A549 (cell line): Measurements from ENCODE around the gene FAM47E. TPM values are rescaled to one million over a fixed set of nuclear protein-coding genes. Genes with fewer than 3 reads are reported as not detected.

ENCODE experiments used
- ATAC-seq, 2 experiments: fragments of 200-7000 bp in 1 of 2; fragments of >200 bp in 1 of 2; cut with Nextera tagmentation in 1 of 2; cut with Tn5 transposase in 1 of 2; 3 replicates each; pipeline versions ENCODE4 v1.8.0 to v1.9.1; 2018 to 2020; ENCODE audit warnings: mild to moderate bottlenecking in 1 of 2, moderate library complexity in 1 of 2
- CTCF ChIA-PET: fragments of 300-600 bp; sonication (Branson Sonifier 250); formaldehyde crosslinking; extraction: SDS; loops from one replicate; lab custom pipeline; 2021; ENCODE audit warnings: antibody characterized with exemption, inconsistent platforms; lab: Yijun Ruan, JAX
- POLR2A ChIA-PET: fragments of 350-600 bp; formaldehyde crosslinking; extraction: SDS; loops from one replicate; lab custom pipeline; 2021; ENCODE audit warnings: antibody characterized with exemption, inconsistent platforms; lab: Yijun Ruan, JAX
- DNase-seq, 2 experiments: peaks; one replicate each; pipeline versions ENCODE4 v3.0.0 to v3.0.0-alpha.2; 2011 to 2016; ENCODE audit warnings: low read depth in 1 of 2, low spot score in 1 of 2
- FAIRE-seq: peaks from 2 replicates; lab custom pipeline; 2011; peaks lifted over from hg19 to GRCh38; lab: Jason Lieb, UNC
- H3K27ac ChIP-seq, 2 experiments: fragments of >200 bp; sonication (Bioruptor Twin); formaldehyde crosslinking; 3 replicates each; pipeline ENCODE4 v1.5.1; 2016 to 2017
- H3K4me1 ChIP-seq: fragments of >200 bp; sonication (Bioruptor Twin); formaldehyde crosslinking; 3 replicates; pipeline ENCODE4 v1.6.1; 2016
- H3K4me2 ChIP-seq: fragments of >200 bp; sonication (Bioruptor Twin); formaldehyde crosslinking; 3 replicates; pipeline ENCODE4 v1.6.1; 2016
- H3K4me3 ChIP-seq: fragments of >200 bp; sonication (Bioruptor Twin); formaldehyde crosslinking; 3 replicates; pipeline ENCODE4 v1.5.1; 2016
- H3K9me3 ChIP-seq: fragments of >200 bp; sonication (Bioruptor Twin); formaldehyde crosslinking; 3 replicates; pipeline ENCODE4 v1.6.1; 2016
- ATOH8 ChIP-seq: fragments of 250-450 bp; sonication (Bioruptor Pico); IDR thresholded peaks from 2 replicates; pipeline ENCODE4 v1.5.0; 2020; ENCODE audit warnings: low read depth, mild to moderate bottlenecking, moderate library complexity
- CBX2 ChIP-seq: fragments of 200-600 bp; sonication (generic); IDR thresholded peaks from 2 replicates; pipeline ENCODE4 v1.6.1; 2016; ENCODE audit warnings: low read depth, mild to moderate bottlenecking, borderline replicate concordance
- CEBPB ChIP-seq, 2 experiments: fragments of >200 bp in 1 of 2; sonication (Bioruptor Twin) in 1 of 2; formaldehyde crosslinking in 1 of 2; IDR thresholded peaks; 2 replicates each; pipeline ENCODE4 v1.6.1; 2012 to 2016
- CHD2 ChIP-seq: fragments of 150-350 bp; IDR thresholded peaks from 2 replicates; pipeline ENCODE4 v1.6.1; 2014; ENCODE audit warnings: low read length; ENCODE audit not compliant: partially characterized antibody
- EHF ChIP-seq: fragments of 250-450 bp; sonication (Bioruptor Pico); IDR thresholded peaks from 2 replicates; pipeline ENCODE4 v1.5.0; 2020; ENCODE audit warnings: mild to moderate bottlenecking
- EP300 ChIP-seq, 2 experiments: fragments of >200 bp; sonication (Bioruptor Twin); formaldehyde crosslinking; IDR thresholded peaks; 2 replicates in 1 of 2; 3 replicates in 1 of 2; pipeline ENCODE4 v1.6.1; 2016 to 2017
- ESRRA ChIP-seq: fragments of 150-350 bp; IDR thresholded peaks from 2 replicates; pipeline ENCODE4 v1.6.1; 2014; ENCODE audit warnings: mild to moderate bottlenecking, low read length, borderline replicate concordance
- FOSB ChIP-seq: fragments of 250-450 bp; sonication (Bioruptor Pico); IDR thresholded peaks from 2 replicates; pipeline ENCODE4 v1.5.0; 2020; ENCODE audit warnings: mild to moderate bottlenecking, moderate library complexity
- FOXS1 ChIP-seq: fragments of 250-450 bp; sonication (Bioruptor Pico); IDR thresholded peaks from 2 replicates; pipeline ENCODE4 v1.5.0; 2020; ENCODE audit warnings: mild to moderate bottlenecking, moderate library complexity
- GATA3 ChIP-seq: IDR thresholded peaks from 2 replicates; pipeline ENCODE4 v1.6.1; 2012; ENCODE audit warnings: borderline replicate concordance
- HES2 ChIP-seq: fragments of >200 bp; sonication (Bioruptor Twin); formaldehyde crosslinking; IDR thresholded peaks from 2 replicates; pipeline ENCODE4 v1.6.1; 2016
- HOXB5 ChIP-seq: fragments of 250-450 bp; sonication (Bioruptor Pico); IDR thresholded peaks from 2 replicates; pipeline ENCODE4 v1.5.0; 2020; ENCODE audit warnings: mild to moderate bottlenecking, moderate library complexity
- JUN ChIP-seq, 2 experiments: fragments of >200 bp; sonication (Bioruptor Twin); formaldehyde crosslinking; IDR thresholded peaks; 2 replicates in 1 of 2; 3 replicates in 1 of 2; pipeline ENCODE4 v1.6.1; 2016 to 2017
- JUNB ChIP-seq: fragments of >200 bp; sonication (Bioruptor Twin); formaldehyde crosslinking; IDR thresholded peaks from 2 replicates; pipeline ENCODE4 v1.6.1; 2016
- MAFK ChIP-seq: fragments of 450-650 bp; IDR thresholded peaks from 2 replicates; pipeline ENCODE4 v1.6.1; 2014; ENCODE audit not compliant: partially characterized antibody
- MAZ ChIP-seq: fragments of 150-350 bp; IDR thresholded peaks from 2 replicates; pipeline ENCODE4 v1.6.1; 2014; ENCODE audit warnings: antibody characterized with exemption, low read depth, low read length, borderline replicate concordance
- NPAS2 ChIP-seq: fragments of 250-450 bp; sonication (Bioruptor Pico); IDR thresholded peaks from 2 replicates; pipeline ENCODE4 v1.8.0; 2022; ENCODE audit warnings: mild to moderate bottlenecking, moderate library complexity, borderline replicate concordance
- NR3C1 ChIP-seq: fragments of >200 bp; sonication (Bioruptor Twin); formaldehyde crosslinking; IDR thresholded peaks from 3 replicates; pipeline ENCODE4 v1.6.1; 2017
- PHF8 ChIP-seq: fragments of 200-600 bp; sonication (generic); IDR thresholded peaks from 2 replicates; pipeline ENCODE4 v1.6.1; 2016; ENCODE audit warnings: low read depth, mild to moderate bottlenecking, antibody characterized with exemption, moderate library complexity, borderline replicate concordance
- POLR2AphosphoS2 ChIP-seq: conservative IDR thresholded peaks from 2 replicates; pipeline ENCODE4 v1.6.1; 2012; ENCODE audit warnings: low read length, improper control_type of control experiment, inconsistent platforms
- RAD21 ChIP-seq, 2 experiments: fragments of >200 bp in 1 of 2; sonication (Bioruptor Twin) in 1 of 2; formaldehyde crosslinking in 1 of 2; IDR thresholded peaks in 1 of 2; conservative IDR thresholded peaks in 1 of 2; 2 replicates in 1 of 2; 3 replicates in 1 of 2; pipeline ENCODE4 v1.6.1; 2012 to 2018; ENCODE audit warnings: inconsistent platforms in 1 of 2
- REST ChIP-seq: fragments of 200-600 bp; sonication (generic); IDR thresholded peaks from 2 replicates; pipeline ENCODE4 v1.6.1; 2016; ENCODE audit warnings: antibody characterized with exemption, mild to moderate bottlenecking, moderate library complexity
- RNF2 ChIP-seq: fragments of 200-600 bp; sonication (generic); IDR thresholded peaks from 2 replicates; pipeline ENCODE4 v1.6.1; 2016; ENCODE audit warnings: low read depth, mild to moderate bottlenecking, antibody characterized with exemption, moderate library complexity, borderline replicate concordance
- SMC3 ChIP-seq: fragments of >200 bp; sonication (Bioruptor Twin); formaldehyde crosslinking; IDR thresholded peaks from 3 replicates; pipeline ENCODE4 v1.6.1; 2018; ENCODE audit warnings: inconsistent platforms
- SREBF2 ChIP-seq: fragments of 450-650 bp; IDR thresholded peaks from 2 replicates; pipeline ENCODE4 v1.6.1; 2014; ENCODE audit warnings: mild to moderate bottlenecking, moderate library complexity
- USF2 ChIP-seq: fragments of 450-650 bp; IDR thresholded peaks from 2 replicates; pipeline ENCODE4 v1.6.1; 2014; ENCODE audit warnings: antibody characterized with exemption
- ZC3H11A ChIP-seq: fragments of 450-650 bp; IDR thresholded peaks from 2 replicates; pipeline ENCODE4 v1.6.1; 2014; ENCODE audit warnings: antibody characterized with exemption, mild to moderate bottlenecking
- ZFP36 ChIP-seq: fragments of 450-650 bp; IDR thresholded peaks from 2 replicates; pipeline ENCODE4 v1.6.1; 2014; ENCODE audit warnings: borderline replicate concordance; ENCODE audit not compliant: partially characterized antibody
- ZNF302 ChIP-seq: fragments of 250-450 bp; sonication (Bioruptor Pico); IDR thresholded peaks from 2 replicates; pipeline ENCODE4 v1.9.0; 2021; ENCODE audit warnings: inconsistent platforms, mild to moderate bottlenecking, moderate library complexity
- WGBS: methylation state at CpG from one replicate; pipeline ENCODE4 v1.1.6; 2017; ENCODE audit errors: missing lambda C conversion rate; 5-methylcytosine and 5-hydroxymethylcytosine counted together
- polyA plus RNA-seq, 4 experiments: library from polyadenylated mRNA; depleted of rRNA in 3 of 4; stranded (reverse); fragments of >200 nt; fragmentation: RNase III in 1 of 4; extraction: RNeasy Plus Mini Kit Qiagen cat#74134 plus additional on column Dnase treatment in 1 of 4; gene quantifications; 2 replicates in 3 of 4; 3 replicates in 1 of 4; pipeline ENCODE4 v1.2.3, GENCODE V29; 2011 to 2017

FAM47E gene
- polyA plus RNA-seq, 2 of the 4 experiments (the other 2 are of a cell fraction), result 0.23 to 0.85 TPM

- DNase-seq (no peak), FAIRE-seq (no peak), ATAC-seq (no peak)
- TF ChIP-seq PHF8 (no peak), CEBPB (IDR thresholded peaks at IDR 0.05) (no peak), USF2 (no peak), NPAS2 (CRISPR knock-in tag) (no peak), ATOH8 (CRISPR knock-in tag) (no peak), SREBF2 (no peak), RNF2 (no peak), ESRRA (no peak), CBX2 (no peak), FOXS1 (CRISPR knock-in tag) (no peak), SMC3 (no peak), JUNB (no peak), EHF (no peak), ZC3H11A (no peak), MAZ (no peak), REST (no peak), ZFP36 (no peak), GATA3 (no peak)
- H3K4me2 ChIP-seq, result no peak overlapping the region
- no peak overlapping the region for H3K4me3 ChIP-seq
- 89% methylated on average over 3 of the region's 3 CpGs for WGBS
- CTCF ChIA-PET, result interaction anchor here (1.0 kb wide), 1 partner anchor 57 kb away, joined by 4 read pairs; no protein-coding TSS in a partner anchor
- no peak overlapping the region for H3K27ac ChIP-seq
- POLR2A ChIA-PET, result no interaction called here
- peaks cover 6% of the 10 kb centered on the region; the same call in 2 of the 3 replicates for H3K4me1 ChIP-seq
- H3K9me3 ChIP-seq, result no peaks in the 10 kb centered on the region
Measured at GRCh38 chr4:76309939-76310550, 58.5 kb downstream of the FAM47E start.

- ChIA-PET POLR2A (no interaction called here), CTCF (interaction anchor here (1.0 kb wide), 1 partner anchor 58 kb away, joined by 4 read pairs; no protein-coding TSS in a partner anchor)
- H3K27ac ChIP-seq, result no peak overlapping the region
- WGBS, result 87% methylated on average over 4 of the region's 4 CpGs
- H3K9me3 ChIP-seq, result no peaks in the 10 kb centered on the region
- FAIRE-seq (no peak), ATAC-seq (no peak), DNase-seq (no peak)
- no peak overlapping the region for H3K4me2 ChIP-seq
- no peak overlapping the region for H3K4me3 ChIP-seq
- H3K4me1 ChIP-seq, result 0 out of 3 replicates have a peak, but pooled peaks cover 3% of the 10 kb centered on the region
- TF ChIP-seq FOSB (CRISPR knock-in tag), result no peak
- no peak for TF ChIP-seq HOXB5 (CRISPR knock-in tag)
- no peak for TF ChIP-seq CHD2
- no peak for TF ChIP-seq USF2
- no peak for TF ChIP-seq POLR2AphosphoS2
- no peak for TF ChIP-seq RAD21 (conservative IDR thresholded peaks at IDR 0.05 in 1 of 2, IDR thresholded peaks at IDR 0.05 in 1 of 2)
- TF ChIP-seq ATOH8 (CRISPR knock-in tag), result no peak
- no peak for TF ChIP-seq JUN (IDR thresholded peaks at IDR 0.05)
- no peak for TF ChIP-seq SMC3
- TF ChIP-seq ZFP36, result no peak
- TF ChIP-seq CBX2, result no peak
- no peak for TF ChIP-seq NR3C1
- no peak for TF ChIP-seq MAZ
- TF ChIP-seq EP300 (IDR thresholded peaks at IDR 0.05), result no peak
- TF ChIP-seq ZNF302 (CRISPR knock-in tag), result no peak
- TF ChIP-seq MAFK, result no peak
- TF ChIP-seq SREBF2, result no peak
- TF ChIP-seq HES2, result no peak
Measured at GRCh38 chr4:76310683-76311082, 59.2 kb downstream of the FAM47E start.
